Osteoblast (primary cell): ENCODE measurements around the gene FAF2. TPM values are rescaled to one million over a fixed set of nuclear protein-coding genes. Genes with fewer than 3 reads are reported as not detected.

Source experiments
- DNase-seq: peaks from one replicate; pipeline ENCODE4 v3.0.0; 2011; ENCODE audit warnings: low spot score, mixed read lengths; ENCODE audit not compliant: insufficient read length; ENCODE audit errors: missing footprints
- H2AFZ ChIP-seq: 2 replicates; pipeline ENCODE4 v1.6.0; 2011; ENCODE audit warnings: mild to moderate bottlenecking, low read length
- H3K27ac ChIP-seq: 2 replicates; pipeline ENCODE4 v1.5.1; 2011; ENCODE audit warnings: mild to moderate bottlenecking, low read depth, low read length, moderate library complexity
- H3K27me3 ChIP-seq: 2 replicates; pipeline ENCODE4 v1.6.0; 2012; ENCODE audit warnings: mild to moderate bottlenecking, control low read depth, inconsistent platforms, low read length, moderate library complexity; ENCODE audit not compliant: insufficient read depth
- H3K36me3 ChIP-seq: 2 replicates; pipeline ENCODE4 v1.5.1; 2011; ENCODE audit warnings: mild to moderate bottlenecking, low read length, control low read depth, moderate library complexity; ENCODE audit not compliant: insufficient read depth
- H3K4me1 ChIP-seq: 2 replicates; pipeline ENCODE4 v1.5.1; 2011; ENCODE audit warnings: mild to moderate bottlenecking, low read length, control low read depth, moderate library complexity; ENCODE audit not compliant: insufficient read depth
- H3K4me2 ChIP-seq: 2 replicates; pipeline ENCODE4 v1.6.0; 2011; ENCODE audit warnings: mild to moderate bottlenecking, low read length; ENCODE audit not compliant: insufficient read depth
- H3K4me3 ChIP-seq: fragments of 200-600 bp; sonication (generic); 3 replicates; pipeline ENCODE4 v1.5.1; 2012; ENCODE audit warnings: mild to moderate bottlenecking, low read length, inconsistent platforms; ENCODE audit not compliant: insufficient read depth
- H3K79me2 ChIP-seq: 2 replicates; pipeline ENCODE4 v1.6.0; 2012; ENCODE audit warnings: mild to moderate bottlenecking, low read length, control low read depth, inconsistent platforms; ENCODE audit not compliant: insufficient read depth
- H3K9me3 ChIP-seq: 2 replicates; pipeline ENCODE4 v1.5.1; 2011; ENCODE audit warnings: low read depth, low read length, control low read depth
- H4K20me1 ChIP-seq: 2 replicates; pipeline ENCODE4 v1.6.0; 2012; ENCODE audit warnings: mild to moderate bottlenecking, low read length, control low read depth; ENCODE audit not compliant: insufficient read depth
- CTCF ChIP-seq: IDR thresholded peaks from 2 replicates; pipeline ENCODE4 v1.5.1; 2011; ENCODE audit warnings: mild to moderate bottlenecking, low read depth, low read length, moderate library complexity; ENCODE audit errors: extremely low read depth
- total RNA-seq: library from RNA; depleted of rRNA; stranded (reverse); fragments of >200 nt; gene quantifications from 2 replicates; pipeline ENCODE4 v1.2.3, GENCODE V29; 2012

FAF2 gene
- total RNA-seq, 1 donor: 40.2 TPM

- Histone ChIP-seq H3K9me3 (no peaks in the 10 kb centered on the region), H3K36me3 (no peaks in the 10 kb centered on the region), H2AFZ (no peak overlapping the region), H3K79me2 (peaks cover 18% of the 10 kb centered on the region), H3K4me3 (no peak overlapping the region), H3K4me1 (peaks cover 20% of the 10 kb centered on the region), H3K27me3 (no peaks in the 10 kb centered on the region), H3K27ac (no peak overlapping the region), H3K4me2 (no peak overlapping the region), H4K20me1 (peaks cover 9% of the 10 kb centered on the region)
- no peak for TF ChIP-seq CTCF
- no peak for DNase-seq
Measured at GRCh38 chr5:176444742-176445141, 3.4 kb upstream of the FAF2 start.

- no peak for DNase-seq
- H3K36me3 ChIP-seq: no peaks in the 10 kb centered on the region
- no peak overlapping the region for H3K27ac ChIP-seq
- peaks cover 20% of the 10 kb centered on the region for H3K4me1 ChIP-seq
- no peaks in the 10 kb centered on the region for H3K27me3 ChIP-seq
- no peaks in the 10 kb centered on the region for H3K9me3 ChIP-seq
- no peak for TF ChIP-seq CTCF
- peaks cover 32% of the 10 kb centered on the region for H3K79me2 ChIP-seq
- H2AFZ ChIP-seq: no peak overlapping the region
- no peak overlapping the region for H3K4me3 ChIP-seq
- H4K20me1 ChIP-seq: peaks cover 13% of the 10 kb centered on the region
- H3K4me2 ChIP-seq: no peak overlapping the region
Measured at GRCh38 chr5:176446028-176446665, 2.0 kb upstream of the FAF2 start.

- peak; percentile 69 for DNase-seq
Measured at GRCh38 chr5:176446884-176447590, 1.1 kb upstream of the FAF2 start.

More at GRCh38 chr5:176446884-176447590, 1.1 kb upstream of the FAF2 start:
- Histone ChIP-seq H3K27ac (peak overlapping the region; percentile 87), H3K79me2 (peaks cover 39% of the 10 kb centered on the region), H3K4me3 (peak overlapping the region; percentile 99), H3K27me3 (no peaks in the 10 kb centered on the region), H4K20me1 (peaks cover 13% of the 10 kb centered on the region), H3K36me3 (no peaks in the 10 kb centered on the region), H3K9me3 (no peaks in the 10 kb centered on the region), H3K4me1 (peaks cover 16% of the 10 kb centered on the region), H2AFZ (peak overlapping the region; percentile 99), H3K4me2 (peak overlapping the region; percentile 98)
- TF ChIP-seq CTCF: no peak
